DMS53 (cell line): ENCODE results near the gene TTC38.

ENCODE experiments used
- DNase-seq: peaks from one replicate; lab custom pipeline; 2025; lab: John Stamatoyannopoulos, UW

Gene TTC38

GRCh38 chr22:46329616-46330015, 61.8 kb downstream of the TTC38 start:
- DNase-seq, result no peak

DNA sequence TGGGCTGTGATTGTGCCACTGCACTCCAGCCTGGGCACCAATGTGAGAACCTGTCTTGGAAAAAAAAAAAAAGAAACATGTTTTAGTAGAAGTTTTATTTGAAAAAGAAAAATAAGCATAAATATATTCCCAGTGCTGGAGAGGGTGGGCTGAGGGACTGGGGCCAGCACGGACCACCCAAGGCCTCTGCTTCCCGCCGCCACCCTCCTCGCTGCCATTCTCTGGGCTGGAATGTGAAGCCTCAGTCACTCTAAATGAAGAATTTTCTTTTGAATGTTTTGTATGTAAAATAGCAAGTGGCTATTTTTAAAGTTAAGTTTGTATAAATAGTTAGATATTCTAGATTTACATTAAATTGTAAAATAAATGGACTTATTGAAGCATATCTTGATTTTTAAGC, 62.6 kb downstream of the TTC38 start:
- DNase-seq, result no peak

- DNase-seq, result no peak
Measured at GRCh38 chr22:46331496-46331895, 63.7 kb downstream of the TTC38 start.

DNA sequence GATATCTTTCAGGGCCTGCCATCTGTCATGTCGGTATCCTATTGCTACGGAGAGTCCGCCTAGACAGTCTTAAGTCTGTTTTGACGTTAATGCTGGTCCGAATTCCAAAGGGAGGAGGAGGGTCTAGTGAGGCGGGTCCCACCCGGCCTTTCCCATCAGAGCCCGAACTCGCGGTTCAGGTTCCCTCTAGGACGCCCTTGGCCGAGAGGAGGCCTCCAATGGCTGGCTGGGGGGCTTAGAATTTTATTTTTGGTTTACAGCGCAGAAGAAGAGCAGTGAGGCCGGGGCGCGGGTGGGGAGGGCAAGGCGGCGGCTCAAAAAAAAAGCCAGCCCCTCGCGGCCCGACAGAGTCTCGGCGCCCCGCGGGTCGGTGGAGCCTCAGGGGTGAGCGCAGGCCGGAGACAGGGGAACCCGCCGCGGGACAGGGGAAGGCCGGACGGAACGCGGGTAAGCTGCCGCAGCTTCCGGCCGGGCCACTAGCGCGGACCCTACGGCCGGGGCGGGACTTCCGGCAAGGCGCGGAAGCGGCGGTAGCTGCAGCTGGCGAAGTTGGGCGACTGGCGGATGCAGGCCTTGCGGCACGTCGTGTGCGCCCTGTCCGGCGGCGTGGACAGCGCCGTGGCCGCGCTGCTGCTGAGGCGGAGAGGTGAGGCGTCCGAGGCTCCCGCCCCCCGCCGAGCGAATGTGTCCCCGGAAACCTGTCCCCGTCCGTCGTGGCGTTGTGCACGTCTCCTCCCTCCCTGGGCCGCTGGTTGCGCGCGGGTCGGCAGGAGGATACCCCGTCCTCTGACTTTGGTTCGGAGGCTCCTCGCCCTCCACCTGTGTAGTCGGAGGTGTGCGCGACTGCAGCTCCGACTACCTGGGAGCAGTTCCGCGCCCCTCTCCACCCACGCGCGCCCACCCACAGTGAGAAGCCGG, 67.7 kb downstream of the TTC38 start, which contains the start of gene TRMU:
Gene TRMU (plus strand): TSS at position 514 of the 918 bp plus-strand sequence. CDS start 51 bp downstream, at position 565.
- peak; percentile 91 for DNase-seq

- peak; percentile 61 for DNase-seq
Measured at GRCh38 chr22:46336119-46337078, 68.6 kb downstream of the TTC38 start.

DNA sequence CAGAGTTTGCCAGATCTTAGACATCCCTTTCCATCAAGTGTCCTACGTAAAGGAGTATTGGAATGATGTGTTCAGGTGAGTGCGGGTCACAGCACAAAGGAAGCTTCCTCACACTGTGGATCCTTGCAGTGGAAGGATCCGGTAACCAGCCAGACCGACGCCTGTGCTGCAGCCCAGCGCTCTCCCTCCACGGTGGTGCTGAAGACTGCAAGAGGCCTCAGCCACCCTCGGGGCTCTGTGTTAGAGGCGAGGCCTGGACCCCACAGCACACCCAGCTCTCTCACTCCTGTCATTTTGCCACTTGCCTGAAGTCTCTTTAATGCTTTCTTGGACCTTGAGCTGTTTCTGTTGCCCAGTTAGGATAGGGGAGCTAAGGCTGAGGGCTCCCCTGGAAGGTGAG, 70.1 kb downstream of the TTC38 start:
- no peak for DNase-seq

DNA sequence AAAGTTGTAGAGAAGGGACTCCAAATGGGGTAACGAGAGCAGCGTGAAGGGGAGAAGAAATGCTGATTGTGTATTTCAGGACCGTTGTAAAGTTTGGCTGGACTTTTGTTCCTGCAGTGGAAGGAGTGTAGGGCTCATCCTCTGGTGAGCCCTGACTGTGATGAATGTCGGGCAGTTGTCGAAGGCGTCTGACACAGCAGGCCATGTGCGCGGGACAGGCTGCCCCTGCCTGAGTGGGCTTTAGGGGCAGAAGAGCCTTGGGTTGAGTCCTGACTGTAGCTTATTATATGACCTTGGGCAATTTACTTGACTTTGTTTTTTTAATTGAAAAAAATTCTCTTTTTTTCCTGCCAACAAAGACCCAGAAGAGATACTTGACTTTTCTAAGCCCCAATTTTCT, 70.8 kb downstream of the TTC38 start:
- no peak for DNase-seq

DNA sequence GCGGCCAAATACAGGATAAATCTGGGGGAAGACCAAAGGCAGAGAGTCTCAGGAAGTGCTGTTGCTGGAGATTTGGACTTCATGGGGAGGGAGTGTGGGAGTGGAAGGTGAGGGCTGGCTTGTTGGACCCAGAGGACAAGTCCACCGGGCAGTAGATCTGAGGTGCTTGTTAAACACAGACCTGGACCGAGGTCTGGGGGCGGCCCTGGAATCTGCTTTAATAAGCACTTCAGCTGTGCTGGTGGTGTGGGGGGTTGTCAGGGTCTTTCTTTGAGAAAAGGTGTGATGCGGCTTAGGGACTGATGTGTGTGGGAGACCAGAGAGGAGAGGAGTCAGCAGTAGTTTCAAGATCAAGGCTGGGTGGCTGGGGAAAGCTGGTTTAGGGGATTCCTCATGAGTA, 72.1 kb downstream of the TTC38 start:
- DNase-seq, result no peak

GRCh38 chr22:46340676-46341075, 72.9 kb downstream of the TTC38 start:
- no peak for DNase-seq
